MCF 10A (cell line): ENCODE results near the gene ZNF219. TPM values are rescaled to one million over a fixed set of nuclear protein-coding genes. Genes with fewer than 3 reads are reported as not detected.
A peak's percentile ranks its signal among the peaks of the same experiment; 100 is the strongest.

Source experiments
- BruUV-seq: library from RNA; stranded (reverse); fragments of 400-500 nt; replicated peaks from 2 replicates; lab custom pipeline; 2021; lab: Mats Ljungman, UMichigan
- CTCF ChIA-PET: fragments of 300-600 bp; sonication (Branson Sonifier 250); formaldehyde crosslinking; extraction: SDS; loops from one replicate; lab custom pipeline; 2021; ENCODE audit warnings: antibody characterized with exemption, inconsistent platforms; lab: Yijun Ruan, JAX
- POLR2A ChIA-PET: fragments of 300-600, 350-650 bp; sonication (Branson Sonifier 250); formaldehyde crosslinking; extraction: SDS; loops from one replicate; lab custom pipeline; 2020; ENCODE audit warnings: antibody characterized with exemption, inconsistent platforms; lab: Yijun Ruan, JAX
- DNase-seq: peaks from one replicate; pipeline ENCODE4 v3.0.0-alpha.2; 2018; ENCODE audit not compliant: unreplicated experiment
- H3K27ac Mint-ChIP-seq: one replicate; pipeline ENCODE4 v1.8.0; 2022; ENCODE audit warnings: mild to moderate bottlenecking, low read depth, mixed read lengths; ENCODE audit not compliant: unreplicated experiment
- H3K27me3 Mint-ChIP-seq: one replicate; pipeline ENCODE4 v1.8.0; 2022; ENCODE audit warnings: mixed read lengths; ENCODE audit not compliant: insufficient read depth, unreplicated experiment
- H3K36me3 Mint-ChIP-seq: one replicate; pipeline ENCODE4 v1.8.0; 2022; ENCODE audit warnings: mild to moderate bottlenecking, moderate library complexity, mixed read lengths; ENCODE audit not compliant: insufficient read depth, unreplicated experiment
- H3K4me1 Mint-ChIP-seq: one replicate; pipeline ENCODE4 v1.8.0; 2022; ENCODE audit warnings: mixed read lengths; ENCODE audit not compliant: insufficient read depth, unreplicated experiment
- H3K4me3 Mint-ChIP-seq: one replicate; pipeline ENCODE4 v1.8.0; 2022; ENCODE audit warnings: mild to moderate bottlenecking, moderate library complexity, mixed read lengths; ENCODE audit not compliant: unreplicated experiment
- H3K9me3 Mint-ChIP-seq: one replicate; pipeline ENCODE4 v1.8.0; 2022; ENCODE audit warnings: mixed read lengths; ENCODE audit not compliant: unreplicated experiment
- CTCF ChIP-seq: fragments of 200-600 bp; IDR thresholded peaks from one replicate; pipeline ENCODE4 v1.8.0; 2022; ENCODE audit warnings: antibody characterized with exemption, mild to moderate bottlenecking; ENCODE audit not compliant: unreplicated experiment
- intact Hi-C: fragments of 100-400 bp; cut with micrococcal nuclease; formaldehyde crosslinking; loops from 2 replicates; pipeline ENCODE4 v1.14.1; 2022
- total RNA-seq: library from RNA; stranded (reverse); gene quantifications from 2 replicates; pipeline ENCODE4 v1.2.3, GENCODE V29; 2022

ZNF219 gene
- total RNA-seq, 1 experiment from 2014 or later: 33.8 TPM

DNA sequence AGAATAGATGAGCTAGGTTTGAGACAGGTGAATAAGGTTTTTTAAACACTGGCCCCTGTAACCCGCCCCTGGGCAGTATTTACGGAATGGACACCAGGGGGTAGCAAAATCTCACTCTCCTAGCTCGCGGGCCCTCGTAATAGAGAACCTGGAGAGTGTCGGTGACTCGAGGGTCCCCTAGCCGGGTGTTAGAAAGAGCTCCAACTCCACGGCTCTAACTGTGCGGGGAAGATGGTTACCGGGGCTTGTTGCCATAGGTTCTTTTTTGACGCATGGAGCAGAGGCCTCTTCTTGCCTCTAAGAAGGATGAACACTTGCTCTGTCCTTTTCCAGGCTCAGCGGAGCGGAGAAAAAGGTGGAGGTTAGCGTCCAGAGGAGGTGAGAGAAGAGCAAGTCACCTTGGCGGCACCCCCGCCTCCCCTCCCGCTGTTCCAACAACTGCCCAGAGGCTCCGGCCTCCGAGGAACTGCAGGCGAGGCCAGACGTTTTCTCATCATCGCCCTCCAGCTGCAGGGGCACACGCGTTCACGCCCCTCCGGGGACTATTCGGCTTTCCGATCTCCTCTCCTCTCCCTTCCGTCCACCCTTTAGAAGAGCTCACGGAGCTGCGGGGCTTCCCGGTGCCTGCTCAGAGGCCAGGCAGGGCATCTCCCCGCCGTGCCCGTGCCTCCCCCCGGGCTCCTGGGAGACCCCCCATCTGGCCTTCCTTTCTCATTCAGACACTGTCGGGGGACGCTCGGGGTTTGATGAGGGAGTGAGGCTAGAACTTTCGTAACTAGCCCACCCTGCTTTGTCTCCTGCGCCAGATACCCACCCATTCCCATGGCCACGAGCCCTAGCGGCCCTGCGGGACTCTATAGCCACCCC, 29.7 kb downstream of the ZNF219 start:
- H3K27ac Mint-ChIP-seq: no peak overlapping the region
- H3K4me3 Mint-ChIP-seq: peak overlapping the region; percentile 83
- DNase-seq: peak; percentile 64
- ChIA-PET POLR2A (interaction anchor here (0.6 to 1.2 kb wide), 7 partner anchors 17 to 39 kb away, joined by 3 to 8 read pairs (median 4); no protein-coding TSS in a partner anchor), CTCF (interaction anchor here (0.6 to 4.8 kb wide), 23 partner anchors 13 to 640 kb away, joined by 3 to 127 read pairs (median 3); partner anchors contain the start of genes RNASE7 and TMEM253)
- BruUV-seq: no TSS peak
- peaks cover 26% of the 10 kb centered on the region for H3K4me1 Mint-ChIP-seq
- H3K27me3 Mint-ChIP-seq: peaks cover 11% of the 10 kb centered on the region
- peak; percentile 24 for TF ChIP-seq CTCF
- peaks cover 12% of the 10 kb centered on the region for H3K36me3 Mint-ChIP-seq
- intact Hi-C loops: loop anchor here (1.0 to 10.0 kb wide), 3 partner anchors 36 to 489 kb away; no protein-coding TSS in a partner anchor
- no peaks in the 10 kb centered on the region for H3K9me3 Mint-ChIP-seq

- peak; percentile 36 for DNase-seq
- no peak overlapping the region for H3K27ac Mint-ChIP-seq
These were observed 31.5 kb downstream of the ZNF219 start for GRCh38 chr14:21066882-21067502.

DNA sequence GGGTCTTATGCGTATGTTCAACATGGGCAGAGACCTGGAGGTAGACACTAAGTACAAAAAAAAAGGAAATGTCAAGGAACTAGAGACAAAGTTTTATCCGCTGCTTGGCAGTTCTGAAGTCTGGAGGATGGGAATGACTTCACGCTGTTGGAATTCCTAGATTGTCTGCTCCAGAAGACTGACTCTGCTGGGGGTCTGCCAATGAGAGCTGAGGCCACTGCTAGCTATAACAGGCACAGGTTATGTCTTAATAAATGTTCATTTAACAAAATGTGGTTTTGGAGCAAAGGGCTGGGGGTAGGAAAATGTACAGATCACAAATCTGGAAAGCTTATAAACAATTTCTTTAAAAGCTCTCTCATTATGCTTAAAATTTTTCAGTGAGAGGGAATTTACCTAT, 35.0 kb downstream of the ZNF219 start:
- Mint-ChIP-seq H3K4me3 (no peak overlapping the region), H3K9me3 (no peaks in the 10 kb centered on the region), H3K4me1 (peaks cover 7% of the 10 kb centered on the region), H3K27ac (no peak overlapping the region), H3K27me3 (peaks cover 11% of the 10 kb centered on the region), H3K36me3 (no peaks in the 10 kb centered on the region)
- intact Hi-C loops: loop anchor here (10.0 kb wide), 1 partner anchor 71 kb away; no protein-coding TSS in a partner anchor
- POLR2A ChIA-PET: interaction anchor here (0.7 to 0.9 kb wide), 4 partner anchors 10 to 448 kb away, joined by 3 to 4 read pairs (median 4); partner anchors contain the start of genes METTL3 and RNASE7
- no TSS peak for BruUV-seq
- CTCF ChIA-PET: interaction anchor here (0.6 to 4.6 kb wide), 8 partner anchors 15 to 722 kb away, joined by 3 to 39 read pairs (median 6); no protein-coding TSS in a partner anchor
- no peak for TF ChIP-seq CTCF
- peak; percentile 31 for DNase-seq

More at GRCh38 chr14:21066882-21067502, 31.5 kb downstream of the ZNF219 start:
- H3K4me1 Mint-ChIP-seq: peaks cover 18% of the 10 kb centered on the region
- H3K4me3 Mint-ChIP-seq: no peak overlapping the region
- no peaks in the 10 kb centered on the region for H3K9me3 Mint-ChIP-seq
- TF ChIP-seq CTCF: peak; percentile 37
- H3K36me3 Mint-ChIP-seq: peaks cover 5% of the 10 kb centered on the region
- BruUV-seq: no TSS peak
- ChIA-PET CTCF (interaction anchor here (0.6 to 4.8 kb wide), 27 partner anchors 9 to 995 kb away, joined by 3 to 127 read pairs (median 4); partner anchors contain the start of genes NDRG2, RNASE7 and TMEM253), POLR2A (interaction anchor here (0.8 to 2.6 kb wide), 4 partner anchors 9 to 38 kb away, joined by 3 to 14 read pairs (median 6); partner anchors contain the start of gene RNASE8)
- peaks cover 11% of the 10 kb centered on the region for H3K27me3 Mint-ChIP-seq
- intact Hi-C loops: loop anchor here (1.0 to 10.0 kb wide), 4 partner anchors 25 to 490 kb away; no protein-coding TSS in a partner anchor
